Stimulated activated CD4-positive, alpha-beta T cell treated with anti-CD3 and anti-CD28 coated beads, TNF-alpha, amount 100 ng/mL, for 1 hour (primary cell): ENCODE data around the gene GRAPL.
A peak's percentile ranks its signal among the peaks of the same experiment; 100 is the strongest.
"Not testable (repeated sequence)": the region's sequence is repeated elsewhere in the genome, so short reads cannot be mapped to it uniquely, and the experiment has no call there.

Experiments used
- DNase-seq, 3 donors: peaks; one replicate each; pipeline ENCODE4 v3.0.0-alpha.2; 2020; ENCODE audit warnings: low read depth in 3 of 3, low spot score in 1 of 3

GRAPL gene

GRCh38 chr17:19127148-19127980 is at the start of gene GRAPL:
Gene GRAPL, plus strand, starts transcription at chr17:19127589. Its CDS starts 31 bp downstream, at chr17:19127620.
- DNase-seq, result not testable (repeated sequence)

- DNase-seq, result not testable (repeated sequence)
Observed at GRCh38 chr17:19088804-19089685, 38.3 kb upstream of the GRAPL start.

GRCh38 chr17:19090058-19090772 is 37.2 kb upstream of the GRAPL start:
- not testable (repeated sequence) for DNase-seq

- DNase-seq, result not testable (repeated sequence)
Observed at GRCh38 chr17:19092737-19093683, 34.4 kb upstream of the GRAPL start.

- not testable (repeated sequence) for DNase-seq
Observed at GRCh38 chr17:19093684-19094438, 33.5 kb upstream of the GRAPL start.

- not testable (repeated sequence) for DNase-seq
Observed at GRCh38 chr17:19108517-19108916, 18.9 kb upstream of the GRAPL start.

GRCh38 chr17:19110189-19111097 is 16.9 kb upstream of the GRAPL start:
- not testable (repeated sequence) for DNase-seq

- DNase-seq, result peak in 2 of 3 donors; percentile 12 to 41
Observed at GRCh38 chr17:19111111-19111711, 16.2 kb upstream of the GRAPL start.

- peak in 1 of 3 donors; percentile 46 for DNase-seq
Observed at GRCh38 chr17:19111801-19112458, 15.5 kb upstream of the GRAPL start.

- DNase-seq, result not testable (repeated sequence)
Observed at GRCh38 chr17:19112459-19112826, 14.9 kb upstream of the GRAPL start.

- DNase-seq, result not testable (repeated sequence)
Observed at GRCh38 chr17:19118695-19119094, 8.7 kb upstream of the GRAPL start.

GRCh38 chr17:19125289-19125688 is 2.1 kb upstream of the GRAPL start:
- not testable (repeated sequence) for DNase-seq

GRCh38 chr17:19129500-19129899 is 2.1 kb downstream of the GRAPL start:
- not testable (repeated sequence) for DNase-seq

- DNase-seq, result not testable (repeated sequence)
Observed at GRCh38 chr17:19131108-19131507, 3.7 kb downstream of the GRAPL start.

- not testable (repeated sequence) for DNase-seq
Observed at GRCh38 chr17:19131772-19132171, 4.4 kb downstream of the GRAPL start.

- not testable (repeated sequence) for DNase-seq
Observed at GRCh38 chr17:19133793-19134192, 6.4 kb downstream of the GRAPL start.

- not testable (repeated sequence) for DNase-seq
Observed at GRCh38 chr17:19135391-19135790, 8.0 kb downstream of the GRAPL start.
